Embryonic facial prominence (tissue), 1 donor: ENCODE data around the gene SCD.

Experiments used
- DNase-seq: peaks from one replicate; pipeline ENCODE4 v3.0.0-alpha.2; 2016; ENCODE audit errors: extremely low spot score

The SCD gene

DNA sequence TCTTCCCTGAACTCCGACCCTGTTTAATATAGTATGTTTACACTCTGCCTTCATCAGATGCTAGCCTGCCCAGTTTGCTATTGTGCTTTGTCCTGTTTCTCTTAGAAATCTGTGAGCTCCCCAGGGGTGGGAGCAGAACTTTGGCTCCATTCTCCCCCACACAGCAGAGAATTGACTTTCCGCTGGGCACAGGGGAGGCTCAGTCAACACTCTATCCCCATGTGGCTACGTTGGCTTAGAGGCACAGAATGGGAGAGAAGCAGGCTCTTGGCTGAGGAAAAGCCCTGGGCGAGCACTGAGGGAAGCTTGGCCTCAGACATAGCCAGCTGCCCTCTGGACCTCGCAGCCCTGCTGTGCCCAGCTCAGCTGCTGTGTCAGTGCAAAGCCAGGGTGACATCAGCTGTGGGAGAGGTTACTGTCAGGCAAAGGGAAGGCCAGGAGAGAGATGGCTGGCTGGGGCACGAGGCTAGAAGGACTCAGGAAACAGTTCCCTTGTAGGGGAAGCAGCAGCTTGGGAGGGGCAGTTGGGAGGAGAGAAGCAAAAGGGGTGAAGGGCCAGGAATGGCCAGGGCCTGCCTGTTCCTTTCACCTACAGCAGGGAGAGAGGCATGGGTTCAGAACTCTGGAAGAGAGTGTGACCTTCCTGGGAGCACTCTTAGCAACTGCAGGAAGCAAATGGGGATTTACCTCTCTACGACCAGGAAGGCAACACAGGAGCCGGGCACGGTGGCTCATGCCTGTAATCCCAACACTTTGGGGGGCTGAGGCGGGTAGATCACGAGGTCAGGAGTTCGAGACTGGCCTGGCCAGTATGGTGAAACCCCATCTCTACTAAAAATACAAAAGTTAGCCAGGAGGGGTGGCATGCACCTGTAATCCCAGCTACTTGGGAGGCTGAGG is 5.8 kb upstream of the SCD start:
- no peak for DNase-seq

DNA sequence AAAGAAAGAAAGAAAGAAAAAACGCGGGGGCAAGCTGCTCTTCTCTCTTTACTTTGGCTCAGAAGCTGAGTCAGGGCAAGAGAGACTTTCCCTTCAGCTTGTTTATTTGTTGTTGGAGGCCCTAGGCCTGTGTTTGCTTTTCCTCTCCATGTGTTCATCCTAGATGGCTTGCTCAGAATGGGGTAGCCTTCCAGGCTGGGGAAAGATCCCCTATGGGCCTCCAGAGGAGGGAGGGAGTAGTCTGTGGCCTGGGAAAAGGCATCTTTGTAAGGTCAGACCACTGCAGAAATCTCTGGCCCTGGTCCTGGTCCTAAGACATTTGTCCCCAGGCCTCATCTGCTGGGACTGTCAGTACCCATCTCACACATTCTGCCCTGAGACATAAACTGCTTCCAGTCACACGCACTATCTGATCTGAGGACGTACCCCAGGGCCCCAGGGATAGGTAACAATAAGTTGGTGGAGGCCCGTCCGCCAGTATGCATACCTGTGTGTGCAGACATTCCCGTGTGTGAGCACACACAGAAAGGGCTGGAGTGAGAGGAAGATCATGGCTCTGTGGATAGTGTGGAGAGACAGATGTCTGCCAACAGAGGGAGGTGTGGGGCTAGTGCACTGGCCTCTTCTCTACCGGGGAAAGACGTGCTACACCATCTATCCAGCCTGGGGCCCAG is 4.9 kb upstream of the SCD start:
- no peak for DNase-seq

DNA sequence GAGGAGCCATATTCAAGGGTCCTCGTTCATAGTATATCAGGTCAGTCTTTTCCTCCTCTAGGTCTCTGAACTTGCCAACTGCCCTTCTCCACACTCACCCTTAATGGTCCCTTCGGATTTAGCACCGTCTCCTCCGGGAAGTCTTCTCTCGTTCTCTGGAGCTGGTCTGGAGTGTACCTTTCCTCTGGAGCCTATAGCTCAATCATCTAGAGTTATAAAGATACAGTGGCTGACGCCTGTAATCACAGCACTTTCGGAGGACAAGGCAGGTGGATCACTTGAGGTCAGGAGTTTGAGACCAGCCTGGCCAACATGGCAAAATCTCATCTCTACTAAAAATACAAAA is 4.4 kb upstream of the SCD start:
- no peak for DNase-seq

- DNase-seq: no peak
These were observed 2.7 kb upstream of the SCD start for GRCh38 chr10:100344241-100344788.

GRCh38 chr10:100345570-100346330 is 1.3 kb upstream of the SCD start:
- DNase-seq: no peak

DNA sequence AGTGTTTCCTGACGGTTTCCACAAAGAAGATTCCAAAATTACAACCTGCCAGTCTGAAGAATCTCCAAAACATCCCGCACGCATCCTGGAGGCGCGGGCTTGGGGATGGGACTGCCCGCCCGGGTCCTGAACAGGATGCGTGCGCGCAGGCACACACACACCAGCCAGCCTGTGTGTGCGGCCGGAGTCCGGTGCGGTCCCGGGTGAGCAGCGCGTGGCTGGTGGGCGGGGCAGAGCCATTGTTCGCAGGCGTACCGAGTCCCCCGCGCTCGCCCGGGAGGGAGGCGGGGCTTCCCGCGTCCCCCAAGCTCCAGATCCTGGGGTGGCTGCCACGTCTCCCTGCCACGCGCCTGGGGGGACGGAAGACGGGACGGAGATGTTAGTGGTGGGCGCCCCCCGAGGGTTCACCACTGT is 675 bp upstream of the SCD start:
- DNase-seq: no peak

GRCh38 chr10:100347568-100348195 is 649 bp downstream of the SCD start:
- DNase-seq: no peak

DNA sequence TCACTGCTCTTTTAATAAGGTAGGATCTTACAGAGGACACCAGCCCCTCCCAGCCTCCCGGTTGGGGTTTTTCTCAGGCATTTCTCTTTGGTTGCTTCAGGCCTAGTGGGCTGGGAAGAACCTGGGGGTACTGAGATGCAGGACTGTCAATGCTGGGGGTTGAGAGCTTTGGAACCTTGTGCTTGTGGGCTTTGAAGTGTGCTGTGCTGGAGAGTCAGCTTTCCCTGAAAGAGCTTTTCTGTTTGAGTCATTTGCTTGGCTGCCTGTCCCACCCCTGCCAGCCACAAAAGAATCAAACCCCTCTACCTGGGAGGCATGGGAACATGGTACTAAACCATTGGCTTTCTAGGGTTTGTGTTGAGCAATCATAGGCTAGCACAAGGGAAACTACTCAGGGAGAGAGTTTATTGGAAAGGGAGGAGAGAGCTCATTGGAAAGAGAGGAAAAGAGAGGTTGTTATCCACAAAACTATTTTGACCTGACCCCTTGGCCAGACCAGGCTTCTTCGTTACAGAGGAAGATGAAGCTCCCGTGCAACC is 1.4 kb downstream of the SCD start:
- no peak for DNase-seq

- no peak for DNase-seq
These were observed 2.1 kb downstream of the SCD start for GRCh38 chr10:100349087-100349486.

DNA sequence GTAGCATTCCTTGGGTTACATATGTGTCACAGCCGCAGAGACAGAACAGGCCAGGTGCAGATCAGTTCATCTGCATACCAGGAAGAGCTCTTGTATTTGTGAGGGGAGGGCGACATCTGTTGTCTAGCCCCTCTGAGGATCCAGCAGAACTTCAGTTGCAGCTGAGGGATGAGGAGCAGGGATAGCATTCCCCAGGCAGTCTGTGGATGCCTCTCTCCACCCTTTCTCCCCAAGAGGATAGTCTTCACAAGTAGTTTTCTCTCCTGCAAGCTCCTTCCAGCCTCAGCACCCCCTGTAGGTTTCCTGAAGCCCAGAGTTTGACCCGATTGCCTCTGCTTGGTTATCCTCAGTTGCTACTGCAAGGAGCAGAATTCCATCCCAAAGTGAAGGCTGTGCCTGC is 2.6 kb downstream of the SCD start:
- DNase-seq: no peak

DNA sequence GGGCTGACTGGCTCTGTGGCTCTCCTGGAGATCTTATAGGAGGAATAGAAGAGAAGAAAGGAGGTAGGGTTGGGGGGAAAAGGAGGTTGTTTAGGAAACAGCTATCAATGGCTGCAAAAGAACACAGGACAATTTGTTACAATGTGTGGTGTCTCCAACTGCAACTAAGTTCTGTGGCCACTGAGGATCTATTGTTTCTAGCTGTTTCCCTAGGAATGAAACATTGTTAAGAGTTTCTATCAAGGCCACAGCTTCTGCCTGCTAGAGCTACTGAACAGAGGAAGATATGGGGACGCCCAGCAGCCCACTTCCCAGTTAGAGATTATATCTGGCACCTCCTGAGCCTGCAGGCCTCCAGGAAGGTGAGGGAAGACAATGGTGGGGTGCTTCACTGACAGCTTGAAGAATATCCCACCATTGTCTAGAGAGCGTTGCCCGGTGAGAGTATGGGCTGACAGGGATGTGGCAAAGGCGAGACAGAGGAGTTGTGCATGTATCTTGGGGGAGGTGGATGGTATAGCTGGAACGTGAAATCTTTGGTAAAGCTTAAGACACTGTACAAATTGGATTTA is 4.0 kb downstream of the SCD start:
- DNase-seq: no peak

DNA sequence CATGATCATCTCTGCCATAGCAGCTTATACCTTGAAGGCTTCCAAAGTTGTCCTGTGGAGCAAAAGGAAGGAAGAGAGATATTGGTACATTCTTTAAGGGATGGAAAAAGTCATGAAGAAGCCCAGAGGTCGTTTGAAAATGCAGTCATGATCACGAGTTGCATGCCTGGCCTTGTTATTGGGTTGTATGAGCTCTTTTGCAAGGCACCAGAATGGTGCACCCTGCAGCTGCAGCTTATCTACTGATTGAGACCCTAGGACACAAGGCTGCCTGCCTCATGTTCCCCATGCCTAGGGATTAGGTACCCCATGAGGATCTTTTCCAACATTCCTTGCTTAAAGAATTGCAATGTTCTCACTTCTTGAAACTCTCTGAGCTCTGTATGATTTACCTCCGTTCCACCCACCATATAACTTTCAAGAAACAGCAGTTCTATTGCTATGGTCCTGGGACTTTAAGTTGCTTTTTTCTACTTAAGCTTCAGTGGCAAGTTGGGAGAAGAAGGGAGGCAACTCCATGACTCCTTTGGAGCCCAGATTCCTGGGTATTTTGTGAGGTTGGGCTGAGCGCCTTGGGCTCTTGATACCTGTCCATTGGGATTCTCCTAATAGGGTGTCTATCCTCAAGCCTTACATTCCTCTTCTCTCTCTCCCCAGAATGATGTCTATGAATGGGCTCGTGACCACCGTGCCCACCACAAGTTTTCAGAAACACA is 6.9 kb downstream of the SCD start:
- no peak for DNase-seq

DNA sequence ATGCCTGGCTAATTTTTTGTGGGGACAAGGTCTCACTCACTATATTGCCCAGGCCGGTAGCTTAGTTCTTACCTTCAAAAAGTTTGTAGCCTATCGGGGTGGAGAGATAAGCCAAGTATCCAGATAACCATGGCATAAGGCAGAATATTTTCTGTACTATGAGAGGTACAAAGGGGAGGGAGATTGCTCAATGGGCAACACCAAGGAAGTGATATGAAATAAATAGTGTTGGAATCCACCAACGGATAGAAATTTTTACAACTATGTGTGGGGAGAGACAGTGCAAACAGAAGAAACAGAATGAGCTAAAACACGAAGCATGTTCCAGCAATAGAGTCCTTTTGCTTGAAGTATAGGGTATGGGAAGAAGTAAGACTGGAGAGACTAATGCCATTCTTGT is 8.1 kb downstream of the SCD start:
- DNase-seq: no peak

DNA sequence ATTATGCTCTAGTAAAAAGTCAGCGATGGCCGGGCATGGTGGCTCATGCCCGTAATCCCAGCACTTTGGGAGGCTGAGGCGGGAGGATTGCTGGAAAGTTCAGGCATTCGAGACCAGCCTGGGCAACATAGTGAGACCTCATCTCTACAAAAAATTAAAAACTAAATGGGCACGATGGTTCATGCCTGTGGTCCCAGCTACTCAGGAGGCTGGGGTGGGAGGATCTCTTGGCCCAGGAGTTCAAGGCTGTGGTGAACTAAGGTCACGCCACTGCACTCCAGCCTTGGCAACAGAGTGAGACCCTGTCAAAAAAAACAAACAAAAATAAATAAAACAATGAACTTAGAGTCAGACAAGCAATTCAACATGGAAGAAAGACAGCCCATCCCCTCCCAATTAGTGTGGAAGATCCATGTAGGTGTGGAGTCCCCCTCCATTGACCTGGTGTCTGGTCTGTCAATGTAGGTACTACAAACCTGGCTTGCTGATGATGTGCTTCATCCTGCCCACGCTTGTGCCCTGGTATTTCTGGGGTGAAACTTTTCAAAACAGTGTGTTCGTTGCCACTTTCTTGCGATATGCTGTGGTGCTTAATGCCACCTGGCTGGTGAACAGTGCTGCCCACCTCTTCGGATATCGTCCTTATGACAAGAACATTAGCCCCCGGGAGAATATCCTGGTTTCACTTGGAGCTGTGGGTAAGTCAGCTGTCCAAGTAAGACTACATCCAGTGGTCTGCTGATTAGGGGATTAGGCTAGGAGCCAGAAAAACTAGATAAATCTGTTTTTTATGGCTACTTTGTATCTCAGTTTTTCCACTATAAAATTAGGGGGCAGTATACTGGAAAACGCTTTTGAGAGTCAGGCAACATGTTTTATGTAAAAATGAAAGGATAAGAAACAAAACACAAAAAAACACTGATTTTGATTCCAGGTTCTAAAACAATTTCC is 9.3 kb downstream of the SCD start:
- DNase-seq: no peak

- no peak for DNase-seq
These were observed 10.2 kb downstream of the SCD start for GRCh38 chr10:100357059-100357858.

- DNase-seq: no peak
These were observed 12.0 kb downstream of the SCD start for GRCh38 chr10:100359030-100359432.

DNA sequence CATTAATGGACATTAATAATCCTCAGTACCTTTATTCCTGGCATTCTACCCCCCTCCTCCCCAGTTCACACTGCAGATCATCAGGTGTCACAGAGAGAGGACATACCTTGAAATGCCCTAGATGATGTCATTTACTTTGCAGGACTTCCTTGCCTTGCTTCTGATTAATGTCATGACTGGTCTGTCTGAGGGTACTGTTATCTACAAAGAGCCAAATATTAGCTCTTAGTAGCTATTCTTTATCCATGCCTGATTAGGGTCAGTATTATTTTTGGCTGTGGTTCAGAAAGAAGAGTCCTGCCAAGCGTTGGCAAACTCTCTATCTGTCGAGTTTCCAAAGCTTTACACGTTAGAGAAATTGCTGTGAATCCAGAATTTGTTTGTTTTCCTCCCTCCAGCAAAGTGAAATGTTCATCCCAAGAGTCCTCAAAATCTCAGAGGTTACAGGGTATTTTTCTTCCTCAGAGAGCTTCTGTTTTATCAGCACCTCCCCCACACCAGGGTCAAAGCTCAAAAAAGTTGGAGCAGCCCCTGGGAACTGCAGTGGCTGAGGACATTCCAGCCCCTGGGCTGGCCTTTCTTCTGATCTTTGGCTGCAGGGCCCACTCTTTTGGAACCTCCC is 12.6 kb downstream of the SCD start:
- DNase-seq: no peak

- no peak for DNase-seq
These were observed 13.2 kb downstream of the SCD start for GRCh38 chr10:100360234-100360633.
